WTC11 (cell line): ENCODE results near the gene IL1R1. TPM values are rescaled to one million over a fixed set of nuclear protein-coding genes. Genes with fewer than 3 reads are reported as not detected.

Source experiments
- ATAC-seq: fragments of 200-7000 bp; cut with Tn5 transposase; 2 replicates; pipeline ENCODE4 v1.10.0; 2021; ENCODE audit warnings: mild to moderate bottlenecking, moderate library complexity
- CTCF ChIA-PET: fragments of 300-600 bp; sonication (Branson Sonifier 250); formaldehyde crosslinking; loops from one replicate; lab custom pipeline; 2021; ENCODE audit warnings: antibody characterized with exemption; lab: Charles Lee
- POLR2A ChIA-PET: fragments of 350-600 bp; sonication (Branson Sonifier 250); formaldehyde crosslinking; loops from one replicate; lab custom pipeline; 2021; ENCODE audit warnings: antibody characterized with exemption; lab: Charles Lee
- DNase-seq: peaks from one replicate; pipeline ENCODE4 v3.0.0; 2021; ENCODE audit warnings: low spot score
- H3K27ac Mint-ChIP-seq: 2 replicates; pipeline ENCODE4 v1.8.0; 2021; ENCODE audit warnings: mixed read lengths
- H3K27me3 Mint-ChIP-seq: 2 replicates; pipeline ENCODE4 v1.8.0; 2021; ENCODE audit warnings: low read depth, mild to moderate bottlenecking, moderate library complexity, mixed read lengths
- H3K36me3 Mint-ChIP-seq: 2 replicates; pipeline ENCODE4 v1.8.0; 2021; ENCODE audit warnings: mixed read lengths
- H3K4me1 Mint-ChIP-seq: 2 replicates; pipeline ENCODE4 v1.8.0; 2022; ENCODE audit warnings: mixed read lengths
- H3K4me3 Mint-ChIP-seq: 2 replicates; pipeline ENCODE4 v1.8.0; 2021; ENCODE audit warnings: mild to moderate bottlenecking, moderate library complexity, mixed read lengths
- H3K9me3 Mint-ChIP-seq: 2 replicates; pipeline ENCODE4 v1.8.0; 2021; ENCODE audit warnings: mixed read lengths
- ATF1 ChIP-seq: sonication (generic); formaldehyde crosslinking; IDR thresholded peaks from 2 replicates; pipeline ENCODE4 v1.8.1; 2023; ENCODE audit warnings: mild to moderate bottlenecking, moderate library complexity, missing genetic modification reagents
- CBFB ChIP-seq: sonication (generic); formaldehyde crosslinking; IDR thresholded peaks from 2 replicates; pipeline ENCODE4 v1.8.1; 2022; ENCODE audit warnings: mild to moderate bottlenecking, low read depth, missing genetic modification reagents
- CDX4 ChIP-seq: fragments of 250-450 bp; sonication (Bioruptor Pico); IDR thresholded peaks from 2 replicates; pipeline ENCODE4 v1.9.0; 2021; ENCODE audit warnings: moderate library complexity, mild to moderate bottlenecking, inconsistent platforms, borderline replicate concordance
- E2F5 ChIP-seq: sonication (generic); formaldehyde crosslinking; IDR thresholded peaks from 2 replicates; pipeline ENCODE4 v1.8.1; 2022; ENCODE audit warnings: mild to moderate bottlenecking, moderate library complexity, missing genetic modification reagents
- ELF4 ChIP-seq: sonication (generic); formaldehyde crosslinking; IDR thresholded peaks from 2 replicates; pipeline ENCODE4 v1.8.1; 2022; ENCODE audit warnings: low read depth, mild to moderate bottlenecking, moderate library complexity, missing genetic modification reagents
- ERG ChIP-seq: fragments of 250-450 bp; sonication (Bioruptor Pico); IDR thresholded peaks from 2 replicates; pipeline ENCODE4 v1.8.0; 2021; ENCODE audit warnings: mild to moderate bottlenecking
- GABPB1 ChIP-seq: sonication (generic); formaldehyde crosslinking; IDR thresholded peaks from 2 replicates; pipeline ENCODE4 v1.8.1; 2023; ENCODE audit warnings: mild to moderate bottlenecking, missing genetic modification reagents
- MLX ChIP-seq: sonication (generic); formaldehyde crosslinking; IDR thresholded peaks from 2 replicates; pipeline ENCODE4 v1.8.1; 2023; ENCODE audit warnings: mild to moderate bottlenecking, missing genetic modification reagents, moderate library complexity
- NFATC4 ChIP-seq: fragments of 250-450 bp; sonication (Bioruptor Pico); IDR thresholded peaks from 2 replicates; pipeline ENCODE4 v1.9.0; 2021; ENCODE audit warnings: mild to moderate bottlenecking
- NR2C2 ChIP-seq: sonication (generic); formaldehyde crosslinking; IDR thresholded peaks from 2 replicates; pipeline ENCODE4 v1.8.0; 2022; ENCODE audit warnings: mild to moderate bottlenecking, missing genetic modification reagents
- PRDM15 ChIP-seq: sonication (generic); formaldehyde crosslinking; IDR thresholded peaks from 2 replicates; pipeline ENCODE4 v1.8.0; 2022; ENCODE audit warnings: missing genetic modification reagents
- SP1 ChIP-seq: sonication (generic); formaldehyde crosslinking; conservative IDR thresholded peaks from 2 replicates; pipeline ENCODE4 v1.8.1; 2022; ENCODE audit warnings: missing genetic modification reagents
- TEAD1 ChIP-seq: sonication (generic); formaldehyde crosslinking; IDR thresholded peaks from 2 replicates; pipeline ENCODE4 v1.8.0; 2022; ENCODE audit warnings: mild to moderate bottlenecking, missing genetic modification reagents
- TP53 ChIP-seq: sonication (generic); formaldehyde crosslinking; IDR thresholded peaks from 2 replicates; pipeline ENCODE4 v1.8.1; 2023; ENCODE audit warnings: mild to moderate bottlenecking, missing genetic modification reagents
- ZNF423 ChIP-seq: fragments of 250-450 bp; sonication (Bioruptor Pico); IDR thresholded peaks from 2 replicates; pipeline ENCODE4 v2.1.2; 2022; ENCODE audit warnings: mild to moderate bottlenecking, moderate library complexity
- ZNF512 ChIP-seq: sonication (generic); formaldehyde crosslinking; IDR thresholded peaks from 2 replicates; pipeline ENCODE4 v1.8.1; 2022; ENCODE audit warnings: missing genetic modification reagents, borderline replicate concordance
- ZNF532 ChIP-seq: fragments of 250-450 bp; sonication (Bioruptor Pico); IDR thresholded peaks from 2 replicates; pipeline ENCODE4 v1.9.0; 2021; ENCODE audit warnings: mild to moderate bottlenecking, borderline replicate concordance
- ZNF671 ChIP-seq: fragments of 250-450 bp; sonication (Bioruptor Pico); IDR thresholded peaks from 2 replicates; pipeline ENCODE4 v1.8.0; 2021; ENCODE audit warnings: mild to moderate bottlenecking
- total RNA-seq: library from RNA; stranded (reverse); gene quantifications from 3 replicates; pipeline ENCODE4 v1.2.3, GENCODE V29; 2021

Gene IL1R1
- total RNA-seq, 1 experiment from 2014 or later = 0.37 TPM

GRCh38 chr2:102129082-102129481 lies 13.5 kb upstream of the IL1R1 start:
- POLR2A ChIA-PET = no interaction called here
- no peaks in the 10 kb centered on the region for H3K4me1 Mint-ChIP-seq
- no peak overlapping the region for H3K4me3 Mint-ChIP-seq
- no peaks in the 10 kb centered on the region for H3K27me3 Mint-ChIP-seq
- CTCF ChIA-PET = no interaction called here
- no peak overlapping the region for H3K27ac Mint-ChIP-seq
- ATAC-seq (no peak), DNase-seq (no peak)
- H3K9me3 Mint-ChIP-seq = peaks cover 6% of the 10 kb centered on the region
- TF ChIP-seq ZNF671 (CRISPR knock-in tag) = no peak
- TF ChIP-seq, all 79 proteins: peak for 0
- no peaks in the 10 kb centered on the region for H3K36me3 Mint-ChIP-seq

GRCh38 chr2:102129951-102130646 lies 12.4 kb upstream of the IL1R1 start:
- ATAC-seq = no peak
- CTCF ChIA-PET = no interaction called here
- TF ChIP-seq MLX (CRISPR knock-in tag) (no peak), E2F5 (CRISPR knock-in tag) (no peak), SP1 (CRISPR knock-in tag) (no peak), CDX4 (CRISPR knock-in tag) (no peak), ATF1 (CRISPR knock-in tag) (no peak), ELF4 (CRISPR knock-in tag) (no peak), TEAD1 (CRISPR knock-in tag) (no peak), NFATC4 (CRISPR knock-in tag) (no peak), NR2C2 (no peak), GABPB1 (CRISPR knock-in tag) (no peak), ZNF671 (CRISPR knock-in tag) (no peak)
- TF ChIP-seq, all 79 proteins: peak for 0
- Mint-ChIP-seq H3K4me1 (no peaks in the 10 kb centered on the region), H3K9me3 (peaks cover 6% of the 10 kb centered on the region), H3K36me3 (no peaks in the 10 kb centered on the region), H3K27ac (no peak overlapping the region), H3K27me3 (no peaks in the 10 kb centered on the region), H3K4me3 (no peak overlapping the region)
- DNase-seq = no peak
- POLR2A ChIA-PET = no interaction called here

GRCh38 chr2:102130647-102130991 lies 11.9 kb upstream of the IL1R1 start:
- DNase-seq (no peak), ATAC-seq (no peak)
- peaks cover 6% of the 10 kb centered on the region for H3K9me3 Mint-ChIP-seq
- no peaks in the 10 kb centered on the region for H3K36me3 Mint-ChIP-seq
- H3K27ac Mint-ChIP-seq = no peak overlapping the region
- H3K27me3 Mint-ChIP-seq = no peaks in the 10 kb centered on the region
- no peaks in the 10 kb centered on the region for H3K4me1 Mint-ChIP-seq
- ChIA-PET POLR2A (no interaction called here), CTCF (no interaction called here)
- no peak overlapping the region for H3K4me3 Mint-ChIP-seq
- TF ChIP-seq CBFB (CRISPR knock-in tag) = no peak
- TF ChIP-seq TEAD1 (CRISPR knock-in tag) = no peak
- TF ChIP-seq PRDM15 (CRISPR knock-in tag) = no peak
- no peak for TF ChIP-seq ATF1 (CRISPR knock-in tag)
- no peak for TF ChIP-seq ERG
- no peak for TF ChIP-seq TP53
- TF ChIP-seq ZNF532 (CRISPR knock-in tag) = no peak
- no peak for TF ChIP-seq ZNF423
- no peak for TF ChIP-seq ZNF512 (CRISPR knock-in tag)
